Measurements from ENCODE around the gene RAD21L1. TPM values are rescaled to one million over a fixed set of nuclear protein-coding genes. Genes with fewer than 3 reads are reported as not detected.

Gene RAD21L1
- total RNA-seq, 5 donors from 2014 or later (not counting 1 experiment from before 2014, with no cell fraction given), result 0.73 to 1.6 (median 0.88) TPM; not detected in 2

- Histone ChIP-seq H3K36me3 (ENCODE audit: control insufficient read depth in 2 of 2, extremely low read depth in 1 of 2, insufficient read depth in 1 of 2, low read length in 1 of 2) (peaks cover 0 to 28% of the 10 kb centered on the region in 2 donors), H3K9me3 (no peaks in the 10 kb centered on the region), H3K27me3 (replicated peaks in 1 of 2; ENCODE audit: control insufficient read depth in 2 of 2, extremely low read depth in 1 of 2, insufficient read depth in 2 of 2, low read length in 1 of 2) (no peaks in the 10 kb centered on the region), H3K27ac (ENCODE audit: low read length) (no peak overlapping the region), H3K4me3 (ENCODE audit: control insufficient read depth in 1 of 2, extremely low read depth in 1 of 2, low read length in 1 of 2) (no peak overlapping the region), H3K4me1 (ENCODE audit: control insufficient read depth in 1 of 2, extremely low read depth in 1 of 2, insufficient read depth in 2 of 2, low read length in 2 of 2) (peaks cover 3 to 22% of the 10 kb centered on the region in 2 experiments)
- H3K36me3 Mint-ChIP-seq, result peaks cover 31% of the 10 kb centered on the region
- ChIA-PET POLR2A (no interaction called here), CTCF (no interaction called here)
- H3K27ac Mint-ChIP-seq, result peak overlapping the region; percentile 92 to 94
- ATAC-seq (replicated peaks in 1 of 4) (peak in 3 of 4 experiments; percentile 35 to 46 (median 36)), DNase-seq (peak in 14 of 35 experiments; percentile 8 to 48 (median 25))
- peaks cover 26 to 43% (median 31%) of the 10 kb centered on the region in 3 donors for H3K4me1 Mint-ChIP-seq
- 66% methylated on average over 6 of the region's 9 CpGs for WGBS (ENCODE audit: insufficient coverage)
- H3K27me3 Mint-ChIP-seq, result no peaks in the 10 kb centered on the region
- H3K4me3 Mint-ChIP-seq, result peak overlapping the region in 1 of 3 donors; percentile 24
- no peaks in the 10 kb centered on the region for H3K9me3 Mint-ChIP-seq
Observed at GRCh38 chr20:1299522-1299921, 73.7 kb downstream of the RAD21L1 start.

GRCh38 chr20:1300083-1300840 lies 74.4 kb downstream of the RAD21L1 start:
- peaks cover 26 to 43% (median 31%) of the 10 kb centered on the region in 3 donors for H3K4me1 Mint-ChIP-seq
- Histone ChIP-seq H3K27ac (ENCODE audit: low read length) (no peak overlapping the region), H3K36me3 (ENCODE audit: control insufficient read depth in 2 of 2, extremely low read depth in 1 of 2, insufficient read depth in 1 of 2, low read length in 1 of 2) (peaks cover 0 to 32% of the 10 kb centered on the region in 2 donors), H3K4me1 (ENCODE audit: control insufficient read depth in 1 of 2, extremely low read depth in 1 of 2, insufficient read depth in 2 of 2, low read length in 2 of 2) (peaks cover 3 to 22% of the 10 kb centered on the region in 2 experiments), H3K27me3 (replicated peaks in 1 of 2; ENCODE audit: control insufficient read depth in 2 of 2, extremely low read depth in 1 of 2, insufficient read depth in 2 of 2, low read length in 1 of 2) (no peaks in the 10 kb centered on the region), H3K9me3 (no peaks in the 10 kb centered on the region), H3K4me3 (ENCODE audit: control insufficient read depth in 1 of 2, extremely low read depth in 1 of 2, low read length in 1 of 2) (no peak overlapping the region)
- peak overlapping the region in 2 of 3 donors; percentile 59 to 81 for H3K4me3 Mint-ChIP-seq
- no peaks in the 10 kb centered on the region for H3K27me3 Mint-ChIP-seq
- peaks cover 31% of the 10 kb centered on the region for H3K36me3 Mint-ChIP-seq
- H3K27ac Mint-ChIP-seq, result peak overlapping the region; percentile 92 to 94
- no peak for DNase-seq
- no peaks in the 10 kb centered on the region for H3K9me3 Mint-ChIP-seq
- CTCF ChIA-PET, result interaction anchor here (0.6 to 0.7 kb wide), 2 partner anchors 13 to 14 kb away, joined by 3 to 5 read pairs; no protein-coding TSS in a partner anchor
- 94% methylated on average over 13 of the region's 18 CpGs for WGBS (ENCODE audit: insufficient coverage)
- peak in 2 of 4 experiments; percentile 5 to 6 for ATAC-seq (replicated peaks in 1 of 4)
- POLR2A ChIA-PET, result interaction anchor here in 1 of 2 donors (0.6 kb wide), 1 partner anchor 34 kb away, joined by 5 read pairs; the partner anchor contains the start of gene SNPH

GRCh38 chr20:1301031-1301529 lies 75.2 kb downstream of the RAD21L1 start:
- 77% methylated on average over 4 of the region's 9 CpGs for WGBS (ENCODE audit: insufficient coverage)
- POLR2A ChIA-PET, result interaction anchor here (0.6 to 0.7 kb wide), 3 partner anchors 35 to 193 kb away, joined by 3 to 5 read pairs (median 3); partner anchors contain the start of gene SNPH (in 1 of the 2)
- Histone ChIP-seq H3K27ac (ENCODE audit: low read length) (no peak overlapping the region), H3K27me3 (replicated peaks in 1 of 2; ENCODE audit: control insufficient read depth in 2 of 2, extremely low read depth in 1 of 2, insufficient read depth in 2 of 2, low read length in 1 of 2) (no peaks in the 10 kb centered on the region), H3K4me3 (ENCODE audit: control insufficient read depth in 1 of 2, extremely low read depth in 1 of 2, low read length in 1 of 2) (no peak overlapping the region), H3K4me1 (ENCODE audit: control insufficient read depth in 1 of 2, extremely low read depth in 1 of 2, insufficient read depth in 2 of 2, low read length in 2 of 2) (peaks cover 3 to 22% of the 10 kb centered on the region in 2 experiments), H3K9me3 (no peaks in the 10 kb centered on the region), H3K36me3 (ENCODE audit: control insufficient read depth in 2 of 2, extremely low read depth in 1 of 2, insufficient read depth in 1 of 2, low read length in 1 of 2) (peaks cover 0 to 38% of the 10 kb centered on the region in 2 donors)
- H3K36me3 Mint-ChIP-seq, result peaks cover 35% of the 10 kb centered on the region
- ATAC-seq (replicated peaks in 1 of 4) (peak; percentile 90 to 96 (median 94)), DNase-seq (peak in 28 of 35 experiments; percentile 4 to 64 (median 36))
- H3K4me1 Mint-ChIP-seq, result peaks cover 26 to 37% (median 31%) of the 10 kb centered on the region in 3 donors
- H3K4me3 Mint-ChIP-seq, result peak overlapping the region; percentile 44 to 81 (median 59)
- no peaks in the 10 kb centered on the region for H3K27me3 Mint-ChIP-seq
- no peaks in the 10 kb centered on the region for H3K9me3 Mint-ChIP-seq
- peak overlapping the region; percentile 92 to 94 for H3K27ac Mint-ChIP-seq
- CTCF ChIA-PET, result interaction anchor here (0.6 to 0.7 kb wide), 2 partner anchors 12 to 14 kb away, joined by 3 to 5 read pairs; no protein-coding TSS in a partner anchor

GRCh38 chr20:1302685-1303541 lies 77.1 kb downstream of the RAD21L1 start:
- ATAC-seq (replicated peaks in 1 of 4) (peak in 1 of 4 experiments; percentile 33), DNase-seq (no peak)
- no peaks in the 10 kb centered on the region for H3K27me3 ChIP-seq (replicated peaks in 1 of 2; ENCODE audit: control insufficient read depth in 2 of 2, extremely low read depth in 1 of 2, insufficient read depth in 2 of 2, low read length in 1 of 2)
- H3K4me3 ChIP-seq (ENCODE audit: control insufficient read depth in 1 of 2, extremely low read depth in 1 of 2, low read length in 1 of 2), result no peak overlapping the region
- ChIA-PET POLR2A (no interaction called here), CTCF (no interaction called here)
- Mint-ChIP-seq H3K27ac (peak overlapping the region in 1 of 2 donors; percentile 15), H3K36me3 (peaks cover 22% of the 10 kb centered on the region), H3K9me3 (no peaks in the 10 kb centered on the region), H3K4me1 (peaks cover 24 to 28% (median 25%) of the 10 kb centered on the region in 3 donors), H3K27me3 (no peaks in the 10 kb centered on the region), H3K4me3 (no peak overlapping the region)
- H3K9me3 ChIP-seq, result no peaks in the 10 kb centered on the region
- peaks cover 2 to 30% of the 10 kb centered on the region in 2 donors for H3K36me3 ChIP-seq (ENCODE audit: control insufficient read depth in 2 of 2, extremely low read depth in 1 of 2, insufficient read depth in 1 of 2, low read length in 1 of 2)
- no peak overlapping the region for H3K27ac ChIP-seq (ENCODE audit: low read length)
- peaks cover 3 to 22% of the 10 kb centered on the region in 2 experiments for H3K4me1 ChIP-seq (ENCODE audit: control insufficient read depth in 1 of 2, extremely low read depth in 1 of 2, insufficient read depth in 2 of 2, low read length in 2 of 2)
- WGBS (ENCODE audit: insufficient coverage), result 93% methylated on average over 3 of the region's 12 CpGs

GRCh38 chr20:1304710-1305515 lies 79.1 kb downstream of the RAD21L1 start:
- Histone ChIP-seq H3K36me3 (ENCODE audit: control insufficient read depth in 2 of 2, extremely low read depth in 1 of 2, insufficient read depth in 1 of 2, low read length in 1 of 2) (peaks cover 2 to 28% of the 10 kb centered on the region in 2 donors), H3K27ac (ENCODE audit: low read length) (no peak overlapping the region), H3K9me3 (no peaks in the 10 kb centered on the region), H3K4me3 (ENCODE audit: control insufficient read depth in 1 of 2, extremely low read depth in 1 of 2, low read length in 1 of 2) (no peak overlapping the region), H3K4me1 (ENCODE audit: control insufficient read depth in 1 of 2, extremely low read depth in 1 of 2, insufficient read depth in 2 of 2, low read length in 2 of 2) (peaks cover 3 to 15% of the 10 kb centered on the region in 2 experiments), H3K27me3 (replicated peaks in 1 of 2; ENCODE audit: control insufficient read depth in 2 of 2, extremely low read depth in 1 of 2, insufficient read depth in 2 of 2, low read length in 1 of 2) (no peaks in the 10 kb centered on the region)
- H3K9me3 Mint-ChIP-seq, result no peaks in the 10 kb centered on the region
- H3K27me3 Mint-ChIP-seq, result no peaks in the 10 kb centered on the region
- H3K27ac Mint-ChIP-seq, result no peak overlapping the region
- peaks cover 20% of the 10 kb centered on the region for H3K36me3 Mint-ChIP-seq
- ChIA-PET CTCF (no interaction called here), POLR2A (interaction anchor here in 1 of 2 donors (0.6 to 0.7 kb wide), 2 partner anchors 45 to 149 kb away, joined by 3 to 12 read pairs; no protein-coding TSS in a partner anchor)
- DNase-seq, result no peak
- peaks cover 14 to 16% (median 15%) of the 10 kb centered on the region in 3 donors for H3K4me1 Mint-ChIP-seq
- no peak for ATAC-seq (replicated peaks in 1 of 4)
- H3K4me3 Mint-ChIP-seq, result no peak overlapping the region
- 95% methylated on average over 28 of the region's 31 CpGs for WGBS (ENCODE audit: insufficient coverage)
